Urinary bladder (tissue), 4 donors: ENCODE data around the gene MRPL37. TPM values are rescaled to one million over a fixed set of nuclear protein-coding genes. Genes with fewer than 3 reads are reported as not detected.
A peak's percentile ranks its signal among the peaks of the same experiment; 100 is the strongest.
"Not testable (repeated sequence)": the region's sequence is repeated elsewhere in the genome, so short reads cannot be mapped to it uniquely, and the experiment has no call there.

Experiments used
- DNase-seq: peaks from one replicate; pipeline ENCODE4 v3.0.0-alpha.2; 2015; ENCODE audit errors: extremely low spot score
- H3K27ac ChIP-seq: one replicate; pipeline ENCODE4 v1.5.1; 2013; ENCODE audit warnings: low read depth, mild to moderate bottlenecking, moderate library complexity
- H3K36me3 ChIP-seq: one replicate; pipeline ENCODE4 v1.6.1; 2013; ENCODE audit warnings: mild to moderate bottlenecking, moderate library complexity; ENCODE audit not compliant: insufficient read depth
- H3K4me1 ChIP-seq: one replicate; pipeline ENCODE4 v1.6.1; 2013; ENCODE audit warnings: mild to moderate bottlenecking, moderate library complexity; ENCODE audit not compliant: insufficient read depth
- H3K4me3 ChIP-seq: one replicate; pipeline ENCODE4 v1.5.1; 2013; ENCODE audit warnings: low read depth, low read length
- WGBS: extraction: QIAGEN DNeasy Blood & Tissue Kit; methylation state at CpG from one replicate; pipeline ENCODE4 v1.1.7; 2013; 5-methylcytosine and 5-hydroxymethylcytosine counted together
- polyA plus RNA-seq: library from polyadenylated mRNA; stranded (reverse); fragments of 200-250 nt; gene quantifications from one replicate; pipeline ENCODE4 v1.2.3, GENCODE V29; 2013
- total RNA-seq: library from RNA; depleted of rRNA; stranded (reverse); fragments of >200 nt; gene quantifications from one replicate; pipeline ENCODE4 v1.2.3, GENCODE V29; 2014
- donor health status: healthy with polysubstance abuse.
- donor health status: healthy.

MRPL37 gene
- total and polyA plus RNA-seq, 2 donors = 18.8 to 48.9 TPM

DNA sequence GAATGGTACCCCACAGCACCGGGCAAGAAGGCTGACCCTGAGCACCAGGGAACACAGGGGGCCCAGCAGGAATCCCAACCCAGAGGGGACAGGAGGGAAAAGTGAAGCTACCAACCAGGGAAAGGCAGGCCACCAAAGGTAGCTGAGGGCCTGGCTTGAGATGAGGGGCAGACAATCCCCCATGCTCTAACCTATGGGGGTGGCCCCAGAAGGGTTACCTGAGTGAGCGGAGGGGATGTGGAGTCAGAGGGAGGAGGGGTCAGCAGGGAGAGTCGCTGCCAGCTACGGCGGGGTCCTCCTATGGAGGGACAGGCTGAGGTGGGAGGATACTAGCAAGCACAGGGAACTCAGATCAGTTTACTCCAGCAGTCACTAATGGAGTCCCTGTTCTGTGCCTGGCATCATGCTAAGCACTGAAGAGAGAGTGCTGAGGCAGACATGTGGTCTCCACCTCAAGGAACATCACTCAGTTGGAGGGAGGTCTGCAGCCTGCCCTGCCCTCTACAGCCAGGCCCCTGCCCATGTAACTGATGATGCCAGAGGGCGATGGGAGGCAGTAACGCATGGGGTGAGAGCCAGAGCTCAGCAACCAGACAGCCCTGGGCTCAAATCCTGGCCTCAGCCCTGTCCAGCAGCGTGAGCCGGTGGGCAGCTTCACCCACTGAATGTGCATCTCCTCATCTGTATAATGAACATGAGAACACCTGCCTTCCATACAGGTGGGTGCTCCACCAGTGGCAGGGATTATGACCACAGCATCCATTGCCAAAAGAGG, 21.5 kb upstream of the MRPL37 start:
- Histone ChIP-seq H3K27ac (no peak overlapping the region), H3K36me3 (no peaks in the 10 kb centered on the region)
- WGBS = 88% methylated on average over 9 of the region's 9 CpGs

DNA sequence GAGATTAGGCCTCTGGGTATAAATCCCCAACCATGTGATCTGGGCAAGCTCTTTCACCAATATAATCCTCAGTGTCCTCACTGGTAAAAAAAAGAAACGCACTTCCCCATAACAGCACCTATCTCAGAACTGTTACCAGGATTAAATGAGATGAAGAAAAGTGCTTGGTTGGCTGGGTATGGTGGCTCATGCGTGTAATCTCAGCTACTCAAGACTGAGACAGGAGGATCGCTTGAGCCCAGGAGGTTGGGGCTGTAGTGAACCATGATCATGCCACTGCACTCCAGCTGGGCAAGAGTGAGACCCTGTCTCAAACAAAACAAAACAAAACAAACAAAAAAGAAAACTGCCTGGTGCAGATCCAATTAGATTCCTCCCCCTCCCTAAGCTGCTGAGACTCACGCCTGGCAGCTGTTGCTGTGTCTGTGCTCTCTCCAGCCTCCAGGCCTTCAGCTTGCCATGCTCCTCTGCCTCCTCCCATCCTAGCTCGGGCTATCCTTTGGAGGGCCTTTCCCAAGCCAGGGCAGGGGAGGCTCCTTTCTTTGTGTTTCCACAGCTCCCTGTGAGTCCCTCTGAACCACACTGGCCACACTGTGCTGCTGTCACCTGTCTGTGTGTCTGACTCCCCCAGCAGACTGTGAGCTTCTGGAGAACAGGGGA, 19.1 kb upstream of the MRPL37 start:
- DNase-seq = no peak
- H3K4me1 ChIP-seq = no peaks in the 10 kb centered on the region
- 85% methylated on average over 5 of the region's 5 CpGs for WGBS
- no peak overlapping the region for H3K27ac ChIP-seq
- H3K36me3 ChIP-seq = no peaks in the 10 kb centered on the region
- no peak overlapping the region for H3K4me3 ChIP-seq

More for the DNA sequence above, 21.5 kb upstream of the MRPL37 start:
- no peak for DNase-seq
- Histone ChIP-seq H3K4me1 (no peaks in the 10 kb centered on the region), H3K4me3 (no peak overlapping the region)

DNA sequence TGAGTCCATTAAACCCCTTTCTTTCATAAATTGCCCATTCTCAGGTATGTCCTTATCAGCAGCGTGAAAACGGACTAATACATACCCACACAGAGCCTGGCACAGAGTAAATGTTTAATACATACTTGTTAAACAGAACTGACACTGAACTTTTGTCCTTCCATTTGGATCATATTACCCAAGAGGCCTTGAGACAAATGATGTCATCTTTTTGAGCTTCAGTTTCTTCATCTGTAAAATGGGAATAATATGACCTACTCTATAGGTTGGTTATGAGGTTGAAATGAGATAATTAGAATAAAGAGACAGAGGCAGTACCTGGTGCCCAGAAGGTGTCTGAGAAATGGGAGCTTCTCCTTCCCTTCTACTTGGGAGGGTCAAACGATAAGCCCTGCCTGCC, 13.9 kb upstream of the MRPL37 start:
- no peaks in the 10 kb centered on the region for H3K4me1 ChIP-seq
- H3K36me3 ChIP-seq = no peaks in the 10 kb centered on the region
- no peak for DNase-seq
- no peak overlapping the region for H3K4me3 ChIP-seq
- H3K27ac ChIP-seq = no peak overlapping the region
- WGBS = 88% methylated on average over 3 of the region's 3 CpGs

DNA sequence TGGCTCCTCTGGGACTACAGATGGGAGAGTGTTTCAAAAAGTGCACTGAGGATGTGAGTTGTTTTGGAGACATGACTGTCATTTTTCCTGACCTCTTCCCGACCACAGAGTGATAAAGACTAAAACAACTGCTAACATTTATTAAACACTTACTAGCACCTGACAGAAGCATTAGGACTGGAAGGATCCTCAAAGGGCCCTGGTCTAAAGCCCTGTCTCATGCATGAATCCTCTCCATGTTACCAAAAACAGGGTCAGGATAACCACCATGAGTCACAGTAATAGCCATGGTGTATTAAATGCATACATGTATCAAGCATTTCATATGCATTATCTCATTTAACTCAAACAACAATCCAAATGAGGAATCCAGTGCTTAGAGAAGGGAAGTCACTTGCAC, 11.7 kb upstream of the MRPL37 start:
- H3K27ac ChIP-seq = no peak overlapping the region
- 84% methylated on average over 1 of the region's 1 CpG for WGBS
- H3K4me1 ChIP-seq = no peaks in the 10 kb centered on the region
- DNase-seq = no peak
- no peak overlapping the region for H3K4me3 ChIP-seq
- no peaks in the 10 kb centered on the region for H3K36me3 ChIP-seq

- peaks cover 2% of the 10 kb centered on the region for H3K36me3 ChIP-seq
- no peak overlapping the region for H3K4me3 ChIP-seq
- H3K4me1 ChIP-seq = no peaks in the 10 kb centered on the region
- H3K27ac ChIP-seq = no peak overlapping the region
- no peak for DNase-seq
- WGBS = 94% methylated on average over 9 of the region's 9 CpGs
Measured at GRCh38 chr1:54190526-54190925, 9.4 kb upstream of the MRPL37 start.

DNA sequence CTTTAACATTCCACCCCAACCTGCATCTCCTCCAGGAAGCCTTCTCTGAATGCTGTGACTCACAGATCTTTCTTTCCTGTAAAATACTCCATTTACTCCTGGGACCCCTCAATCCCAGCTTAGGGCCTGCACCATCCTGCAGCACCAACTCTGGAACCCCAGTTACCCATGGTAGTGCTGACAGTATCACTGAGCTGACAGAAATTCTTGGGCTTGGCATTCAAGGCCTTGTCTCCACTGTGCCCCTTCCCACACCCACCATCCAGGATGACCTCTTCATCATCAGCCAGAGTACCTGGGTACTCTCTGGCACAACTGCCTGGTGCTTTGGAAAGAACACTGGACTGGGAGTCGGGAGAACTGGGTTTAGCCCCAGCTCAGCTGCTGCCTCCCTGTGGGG, 8.4 kb upstream of the MRPL37 start:
- DNase-seq = no peak
- Histone ChIP-seq H3K4me3 (no peak overlapping the region), H3K4me1 (no peaks in the 10 kb centered on the region), H3K36me3 (peaks cover 2% of the 10 kb centered on the region), H3K27ac (no peak overlapping the region)
- 100% methylated on average over 1 of the region's 1 CpG for WGBS

GRCh38 chr1:54193453-54193852, 6.5 kb upstream of the MRPL37 start:
- Histone ChIP-seq H3K36me3 (peaks cover 2% of the 10 kb centered on the region), H3K4me1 (no peaks in the 10 kb centered on the region)
- 91% methylated on average over 5 of the region's 5 CpGs for WGBS

GRCh38 chr1:54199151-54199764, 709 bp upstream of the MRPL37 start:
- 21% methylated on average over 17 of the region's 17 CpGs for WGBS
- H3K4me3 ChIP-seq = peak overlapping the region; percentile 80
- no peak for DNase-seq
- H3K27ac ChIP-seq = no peak overlapping the region
- H3K36me3 ChIP-seq = peaks cover 2% of the 10 kb centered on the region
- H3K4me1 ChIP-seq = no peaks in the 10 kb centered on the region

More at GRCh38 chr1:54193453-54193852, 6.5 kb upstream of the MRPL37 start:
- Histone ChIP-seq H3K27ac (no peak overlapping the region), H3K4me3 (no peak overlapping the region)
- DNase-seq = no peak

DNA sequence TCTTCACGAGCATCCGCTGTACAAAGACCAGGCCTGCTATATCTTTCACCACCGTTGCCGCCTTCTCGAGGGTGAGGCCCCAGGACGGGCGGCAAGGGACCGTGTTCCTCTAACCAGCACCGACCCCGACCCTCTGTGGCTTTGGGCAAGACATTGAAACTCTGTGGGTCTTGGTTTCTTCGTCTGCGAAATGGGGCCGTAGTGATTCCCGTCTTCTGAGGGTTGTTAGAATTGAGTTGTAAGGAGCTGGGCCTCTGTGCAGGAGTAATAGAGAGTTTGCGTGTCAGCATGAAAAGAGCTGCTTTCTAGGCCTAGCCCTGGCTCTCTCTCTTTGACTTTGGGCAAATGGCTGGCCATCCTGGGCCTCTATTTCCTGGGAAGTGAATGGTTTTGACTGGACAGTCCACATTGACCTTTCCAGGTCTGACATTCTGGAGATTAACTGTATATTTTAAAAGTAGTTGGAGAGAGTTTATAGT, 591 bp downstream of the MRPL37 start:
- Histone ChIP-seq H3K36me3 (no peaks in the 10 kb centered on the region), H3K27ac (no peak overlapping the region), H3K4me1 (no peaks in the 10 kb centered on the region), H3K4me3 (peak overlapping the region; percentile 80)
- DNase-seq = no peak
- 1% methylated on average over 15 of the region's 15 CpGs for WGBS

DNA sequence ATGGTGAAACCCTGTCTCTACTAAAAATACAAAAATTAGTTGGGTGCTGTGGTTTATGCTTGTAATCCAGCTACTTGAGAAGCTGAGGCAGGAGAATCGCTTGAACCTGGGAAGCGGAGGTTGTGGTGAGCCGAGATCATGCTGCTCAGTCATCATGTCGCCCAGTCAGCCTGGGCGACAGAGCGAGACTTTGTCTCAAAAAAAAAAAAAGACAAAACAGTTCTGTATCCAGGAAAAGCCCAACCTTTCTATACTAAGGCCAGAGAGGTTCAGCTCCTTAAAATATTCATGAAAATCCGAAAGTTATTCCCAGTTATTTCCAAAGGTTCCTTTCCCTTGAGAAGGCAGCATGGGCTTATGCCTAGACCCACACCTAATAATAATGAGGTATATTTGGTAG, 4.2 kb downstream of the MRPL37 start:
- H3K4me3 ChIP-seq = no peak overlapping the region
- H3K27ac ChIP-seq = no peak overlapping the region
- H3K36me3 ChIP-seq = peaks cover 2% of the 10 kb centered on the region
- no peak for DNase-seq
- WGBS = 81% methylated on average over 7 of the region's 7 CpGs
- no peaks in the 10 kb centered on the region for H3K4me1 ChIP-seq

GRCh38 chr1:54207287-54207686, 7.3 kb downstream of the MRPL37 start:
- no peak overlapping the region for H3K27ac ChIP-seq
- H3K4me1 ChIP-seq = no peaks in the 10 kb centered on the region
- 83% methylated on average over 1 of the region's 1 CpG for WGBS
- H3K36me3 ChIP-seq = peaks cover 4% of the 10 kb centered on the region
- H3K4me3 ChIP-seq = no peak overlapping the region
- DNase-seq = no peak

- not testable (repeated sequence) for H3K27ac ChIP-seq, H3K4me3 ChIP-seq, H3K36me3 ChIP-seq, DNase-seq, H3K4me1 ChIP-seq
- 81% methylated on average over 4 of the region's 4 CpGs for whole genome bisulfite sequencing
Measured at GRCh38 chr1:54207896-54208295, 7.9 kb downstream of the MRPL37 start.

DNA sequence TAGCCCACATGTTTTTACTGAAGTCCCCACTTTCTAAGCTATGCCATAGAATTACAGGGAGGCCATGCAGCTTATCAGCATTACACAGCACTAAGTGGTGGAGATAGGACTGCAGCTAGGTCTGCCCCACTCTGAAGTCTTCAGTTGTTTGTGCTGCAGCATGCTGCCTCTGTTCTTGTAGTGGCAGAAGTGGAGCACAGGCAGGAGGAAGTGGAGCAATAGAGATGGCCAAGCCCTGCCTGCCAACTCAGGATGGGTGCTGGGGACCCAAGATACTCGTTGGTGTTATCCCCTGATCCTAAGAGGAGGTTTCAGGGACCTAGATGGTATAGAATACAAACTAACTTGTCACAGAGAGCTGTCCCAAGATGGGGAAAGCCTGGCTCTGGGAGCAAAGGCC, 12.9 kb downstream of the MRPL37 start:
- H3K4me3 ChIP-seq = no peak overlapping the region
- H3K27ac ChIP-seq = no peak overlapping the region
- 76% methylated on average over 1 of the region's 1 CpG for WGBS
- H3K36me3 ChIP-seq = peaks cover 12% of the 10 kb centered on the region
- H3K4me1 ChIP-seq = no peaks in the 10 kb centered on the region
- DNase-seq = no peak

DNA sequence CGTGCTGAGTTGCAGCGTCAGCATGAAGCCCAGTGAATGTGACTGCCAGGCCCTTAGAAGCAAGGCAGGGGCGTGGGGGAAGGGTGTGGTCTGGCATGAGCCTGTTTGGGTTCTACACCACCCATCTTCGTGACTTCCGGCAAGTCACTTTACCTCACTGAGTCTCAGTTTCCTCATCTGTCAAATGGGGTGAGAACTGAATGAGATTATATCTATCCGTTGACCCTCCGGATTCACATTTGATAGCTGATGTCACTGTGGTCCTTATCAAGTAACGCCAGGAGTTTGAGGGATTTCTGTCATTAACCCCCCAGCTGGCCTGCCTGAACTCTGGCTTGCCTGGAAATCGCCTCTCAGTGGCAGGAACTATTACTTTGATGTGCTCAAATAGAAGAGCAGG, 15.6 kb downstream of the MRPL37 start:
- H3K27ac ChIP-seq = no peak overlapping the region
- WGBS = 96% methylated on average over 9 of the region's 9 CpGs
- peaks cover 12% of the 10 kb centered on the region for H3K36me3 ChIP-seq
- H3K4me3 ChIP-seq = no peak overlapping the region
- no peak for DNase-seq
- no peaks in the 10 kb centered on the region for H3K4me1 ChIP-seq
